ENCODE data around the gene NUP93.
A peak's percentile ranks its signal among the peaks of the same experiment; 100 is the strongest.

The NUP93 gene

DNA sequence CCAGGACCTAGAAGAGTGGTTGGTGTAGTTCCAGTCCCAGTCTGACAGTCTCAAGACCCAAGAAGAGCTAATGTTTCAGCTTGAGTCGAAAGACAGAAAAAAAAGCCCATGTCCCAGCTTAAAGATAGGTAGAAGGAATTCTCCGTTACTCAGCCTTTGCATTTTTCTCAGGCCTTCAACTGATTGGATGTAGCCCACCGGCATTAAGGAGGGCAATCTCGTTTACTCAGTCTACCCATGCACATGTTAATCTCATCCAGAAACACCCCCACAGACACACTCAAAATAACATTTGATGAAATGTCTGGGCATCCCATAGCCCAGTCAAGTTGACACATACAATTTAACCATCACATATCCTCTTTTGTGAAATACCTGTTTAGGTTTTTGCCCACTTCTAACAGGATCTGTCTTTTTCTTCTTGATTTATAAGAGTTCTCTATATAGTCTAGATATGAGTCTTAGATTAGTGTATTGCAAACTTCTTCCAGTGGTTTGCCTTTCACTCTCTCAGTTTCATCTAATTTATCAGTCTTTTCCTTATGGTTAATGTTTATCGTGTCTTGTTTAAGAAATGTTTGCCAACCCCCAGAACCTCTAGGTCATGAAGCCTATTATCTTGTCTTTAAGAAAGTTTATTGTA, 7.6 kb upstream of the NUP93 start:
- TF ChIP-seq FOXP2 (optimal IDR thresholded peaks at IDR 0.05; ENCODE audit: control extremely low read depth, extremely low read length, insufficient read depth) (no peak), POLR2AphosphoS5 (IDR thresholded peaks at IDR 0.05; ENCODE audit: borderline replicate concordance, low read depth, low read length) (no peak), EZH2 (IDR thresholded peaks at IDR 0.05) (no peak)
- no peak overlapping the region for H3K4me3 ChIP-seq
- no peak overlapping the region for H3K27ac ChIP-seq
- no peak for DNase-seq (ENCODE audit: low read depth, low spot score)
- no peaks in the 10 kb centered on the region for H3K9me3 ChIP-seq (ENCODE audit: low read depth, low read length)
- no peak overlapping the region for H3K9ac ChIP-seq (ENCODE audit: insufficient read length)
- no peaks in the 10 kb centered on the region for H3K36me3 ChIP-seq (ENCODE audit: insufficient read depth, low read length)

DNA sequence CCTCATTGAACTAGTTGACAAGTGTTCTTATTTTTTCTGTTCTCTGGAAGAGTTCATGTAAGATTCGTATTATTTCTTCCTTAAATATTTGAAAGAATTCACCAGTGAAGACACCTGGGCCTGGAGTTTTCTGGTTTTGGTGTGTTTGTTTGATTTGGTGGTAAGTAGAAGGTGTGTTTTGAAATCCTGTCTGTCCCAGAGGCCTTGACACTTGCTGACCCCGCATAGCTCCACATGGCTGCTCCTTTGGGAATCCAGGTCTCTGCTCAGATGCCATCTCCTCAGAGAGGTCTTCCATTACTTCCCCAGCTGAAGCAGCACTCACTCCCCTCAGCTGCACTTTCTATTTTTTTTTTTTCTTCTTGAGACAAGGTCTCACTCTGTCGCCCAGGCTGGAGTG, 5.7 kb upstream of the NUP93 start:
- Histone ChIP-seq H3K4me3 (no peak overlapping the region), H3K36me3 (ENCODE audit: insufficient read depth, low read length) (no peaks in the 10 kb centered on the region), H3K27ac (no peak overlapping the region), H3K9ac (ENCODE audit: insufficient read length) (no peak overlapping the region), H3K9me3 (ENCODE audit: low read depth, low read length) (no peaks in the 10 kb centered on the region)
- no peak for TF ChIP-seq FOXP2 (optimal IDR thresholded peaks at IDR 0.05; ENCODE audit: control extremely low read depth, extremely low read length, insufficient read depth)
- DNase-seq (ENCODE audit: low read depth, low spot score), result no peak

DNA sequence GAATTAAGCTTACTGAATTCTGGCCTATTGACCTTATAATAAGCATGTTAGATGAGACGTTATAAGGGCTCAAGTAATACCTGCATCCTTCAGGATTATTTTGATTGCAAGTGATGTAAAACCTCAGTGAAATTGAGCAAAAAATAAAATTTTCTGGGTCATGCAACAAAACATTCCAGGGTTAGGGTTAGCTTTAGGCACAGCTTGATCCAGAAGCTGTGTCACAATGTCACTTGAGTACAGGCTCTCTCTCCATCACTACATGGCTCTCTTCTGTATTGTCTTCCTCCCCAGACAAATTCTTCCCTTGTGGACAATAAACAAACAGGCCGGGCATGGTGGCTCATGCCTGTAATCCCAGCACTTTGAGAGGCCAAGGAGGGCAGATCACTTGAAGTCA, 3.6 kb upstream of the NUP93 start:
- DNase-seq (ENCODE audit: low read depth, low spot score), result no peak
- Histone ChIP-seq H3K27ac (no peak overlapping the region), H3K36me3 (ENCODE audit: insufficient read depth, low read length) (no peaks in the 10 kb centered on the region), H3K4me3 (no peak overlapping the region), H3K9ac (ENCODE audit: insufficient read length) (no peak overlapping the region), H3K9me3 (ENCODE audit: low read depth, low read length) (no peaks in the 10 kb centered on the region)
- TF ChIP-seq POLR2AphosphoS5 (IDR thresholded peaks at IDR 0.05; ENCODE audit: borderline replicate concordance, low read depth, low read length), result no peak
- no peak for TF ChIP-seq EZH2 (IDR thresholded peaks at IDR 0.05)
- no peak for TF ChIP-seq FOXP2 (optimal IDR thresholded peaks at IDR 0.05; ENCODE audit: control extremely low read depth, extremely low read length, insufficient read depth)

DNA sequence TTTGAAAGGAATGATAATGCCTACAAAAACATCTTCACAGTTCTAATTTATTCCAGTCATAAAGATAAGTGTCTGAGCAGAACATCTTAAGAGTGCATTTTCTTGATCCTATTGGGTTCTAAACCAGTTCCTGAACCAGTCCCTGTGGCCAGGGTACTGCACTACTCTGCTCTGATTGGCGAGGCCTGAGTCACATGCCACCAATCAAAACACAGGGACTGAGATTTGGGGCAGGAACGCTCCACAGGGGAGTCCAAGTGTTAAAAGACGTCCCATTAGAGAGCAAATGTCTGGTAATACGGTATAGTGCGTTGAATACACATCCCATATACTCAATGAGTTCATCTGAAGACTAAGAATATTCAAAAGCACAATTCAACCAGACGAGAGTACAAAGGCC, 3.0 kb upstream of the NUP93 start:
- DNase-seq (ENCODE audit: low read depth, low spot score), result no peak
- TF ChIP-seq EZH2 (IDR thresholded peaks at IDR 0.05) (no peak), FOXP2 (optimal IDR thresholded peaks at IDR 0.05; ENCODE audit: control extremely low read depth, extremely low read length, insufficient read depth) (no peak), POLR2AphosphoS5 (IDR thresholded peaks at IDR 0.05; ENCODE audit: borderline replicate concordance, low read depth, low read length) (no peak)

DNA sequence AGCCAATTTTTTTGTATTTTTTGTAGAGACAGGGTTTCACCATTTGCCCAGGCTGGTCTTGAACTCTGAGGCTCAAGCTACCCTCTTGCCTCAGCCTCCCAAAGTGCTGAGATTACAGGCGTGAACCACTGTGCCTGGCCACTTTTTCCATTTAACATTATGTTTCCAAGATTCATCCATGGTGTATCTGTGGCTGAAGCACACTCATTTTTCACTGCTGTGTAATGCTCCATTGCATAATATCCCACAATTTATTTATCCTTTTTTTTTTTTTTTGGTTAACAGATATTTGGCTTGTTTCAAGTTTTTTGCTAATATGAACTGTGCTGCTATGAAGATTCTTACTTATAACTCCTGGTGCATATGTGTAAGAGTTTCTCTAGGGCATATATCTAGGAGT, 1.9 kb upstream of the NUP93 start:
- Histone ChIP-seq H3K9ac (ENCODE audit: insufficient read length) (no peak overlapping the region), H3K9me3 (ENCODE audit: low read depth, low read length) (no peaks in the 10 kb centered on the region), H3K36me3 (ENCODE audit: insufficient read depth, low read length) (no peaks in the 10 kb centered on the region), H3K27ac (no peak overlapping the region), H3K4me3 (no peak overlapping the region)
- DNase-seq (ENCODE audit: low read depth, low spot score), result no peak
- TF ChIP-seq EZH2 (IDR thresholded peaks at IDR 0.05), result no peak
- no peak for TF ChIP-seq POLR2AphosphoS5 (IDR thresholded peaks at IDR 0.05; ENCODE audit: borderline replicate concordance, low read depth, low read length)
- no peak for TF ChIP-seq FOXP2 (optimal IDR thresholded peaks at IDR 0.05; ENCODE audit: control extremely low read depth, extremely low read length, insufficient read depth)

More for the DNA sequence above, 3.0 kb upstream of the NUP93 start:
- H3K4me3 ChIP-seq, result no peak overlapping the region
- no peaks in the 10 kb centered on the region for H3K36me3 ChIP-seq (ENCODE audit: insufficient read depth, low read length)
- H3K9ac ChIP-seq (ENCODE audit: insufficient read length), result no peak overlapping the region
- no peak overlapping the region for H3K27ac ChIP-seq
- H3K9me3 ChIP-seq (ENCODE audit: low read depth, low read length), result no peaks in the 10 kb centered on the region

DNA sequence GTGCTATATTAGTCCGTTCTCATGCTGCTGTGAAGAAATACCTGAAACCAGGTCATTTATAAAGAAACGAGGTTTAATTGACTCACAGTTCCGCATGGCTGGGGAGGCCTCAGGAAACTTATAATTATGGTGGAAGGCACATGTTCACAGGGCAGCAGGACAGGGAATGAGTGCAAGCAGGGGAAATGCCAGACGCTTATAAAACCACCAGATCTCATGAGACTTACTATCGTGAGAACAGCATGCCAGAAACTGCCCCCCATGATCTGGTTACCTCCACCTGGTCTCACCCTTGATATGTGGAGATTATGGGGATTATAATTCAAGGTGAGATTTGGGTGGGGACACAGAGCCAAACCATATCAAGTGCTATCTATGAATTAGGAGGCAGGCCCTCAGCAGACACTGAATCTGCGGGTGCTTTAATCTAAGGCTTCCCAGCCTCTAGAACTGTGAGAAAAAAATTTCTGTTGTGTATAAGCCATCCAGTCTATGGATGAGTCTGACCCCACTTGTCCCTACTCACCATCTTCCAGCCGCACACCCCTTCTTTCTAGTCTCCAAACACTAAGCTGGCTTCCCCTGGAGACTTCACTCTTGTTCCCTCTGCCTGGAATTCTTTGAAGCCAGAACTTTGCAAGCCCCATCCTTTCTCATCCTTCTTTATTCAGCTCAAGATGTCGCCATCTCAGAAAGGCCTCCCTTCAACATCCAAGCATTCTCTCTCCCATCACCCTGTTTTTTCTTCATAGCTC, 772 bp upstream of the NUP93 start:
- no peaks in the 10 kb centered on the region for H3K36me3 ChIP-seq (ENCODE audit: insufficient read depth, low read length)
- H3K9ac ChIP-seq (ENCODE audit: insufficient read length), result peak overlapping the region; percentile 59
- DNase-seq (ENCODE audit: low read depth, low spot score), result no peak
- TF ChIP-seq FOXP2 (optimal IDR thresholded peaks at IDR 0.05; ENCODE audit: control extremely low read depth, extremely low read length, insufficient read depth) (no peak), POLR2AphosphoS5 (IDR thresholded peaks at IDR 0.05; ENCODE audit: borderline replicate concordance, low read depth, low read length) (no peak), EZH2 (IDR thresholded peaks at IDR 0.05) (no peak)
- H3K4me3 ChIP-seq, result peak overlapping the region; percentile 76
- no peaks in the 10 kb centered on the region for H3K9me3 ChIP-seq (ENCODE audit: low read depth, low read length)
- no peak overlapping the region for H3K27ac ChIP-seq

DNA sequence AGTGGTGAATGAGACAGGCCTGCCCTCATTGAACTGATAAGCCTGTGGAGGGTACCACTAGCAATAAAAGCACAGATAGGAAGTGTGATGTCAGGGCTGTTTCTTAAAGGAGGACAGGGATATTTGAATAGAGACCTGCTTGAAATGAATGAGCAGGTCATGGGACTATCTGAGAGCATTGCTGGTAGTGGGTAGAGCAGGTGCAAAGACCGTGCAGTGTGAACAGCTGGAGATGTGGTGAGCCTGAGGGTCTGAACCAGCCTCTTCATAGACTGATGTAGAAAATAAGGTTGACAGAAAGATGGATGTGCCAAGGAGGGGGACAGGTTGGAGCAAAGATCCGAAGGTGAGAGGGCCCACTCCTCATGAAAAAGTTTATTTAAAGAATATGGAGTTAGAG, 2.4 kb downstream of the NUP93 start:
- Histone ChIP-seq H3K4me3 (no peak overlapping the region), H3K27ac (no peak overlapping the region), H3K9ac (ENCODE audit: insufficient read length) (no peak overlapping the region), H3K36me3 (ENCODE audit: insufficient read depth, low read length) (no peaks in the 10 kb centered on the region), H3K9me3 (ENCODE audit: low read depth, low read length) (no peaks in the 10 kb centered on the region)
- no peak for DNase-seq (ENCODE audit: low read depth, low spot score)
- no peak for TF ChIP-seq FOXP2 (optimal IDR thresholded peaks at IDR 0.05; ENCODE audit: control extremely low read depth, extremely low read length, insufficient read depth)
- TF ChIP-seq EZH2 (IDR thresholded peaks at IDR 0.05), result no peak
- TF ChIP-seq POLR2AphosphoS5 (IDR thresholded peaks at IDR 0.05; ENCODE audit: borderline replicate concordance, low read depth, low read length), result no peak

DNA sequence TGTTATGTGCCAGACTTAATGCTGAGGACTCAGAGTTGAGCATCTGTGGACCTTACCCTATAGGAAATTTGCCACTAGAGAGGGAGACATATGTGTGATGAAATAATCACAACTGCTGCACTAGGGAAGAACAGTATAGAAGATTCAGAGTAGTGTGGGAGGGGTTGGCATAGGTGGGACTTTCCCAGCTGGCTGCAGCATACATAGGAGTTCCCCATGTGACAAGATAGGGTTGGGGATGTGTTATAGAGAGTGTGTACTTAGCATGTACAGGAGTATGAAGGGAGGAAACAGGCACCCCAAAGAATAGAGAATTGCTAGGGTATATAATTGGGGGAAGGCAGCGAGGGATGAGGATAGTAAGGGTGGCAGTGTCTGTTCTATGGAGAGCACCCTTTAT, 2.9 kb downstream of the NUP93 start:
- DNase-seq (ENCODE audit: low read depth, low spot score), result no peak
- Histone ChIP-seq H3K9me3 (ENCODE audit: low read depth, low read length) (no peaks in the 10 kb centered on the region), H3K4me3 (no peak overlapping the region), H3K9ac (ENCODE audit: insufficient read length) (no peak overlapping the region), H3K36me3 (ENCODE audit: insufficient read depth, low read length) (no peaks in the 10 kb centered on the region), H3K27ac (no peak overlapping the region)
- TF ChIP-seq FOXP2 (optimal IDR thresholded peaks at IDR 0.05; ENCODE audit: control extremely low read depth, extremely low read length, insufficient read depth), result no peak
- no peak for TF ChIP-seq POLR2AphosphoS5 (IDR thresholded peaks at IDR 0.05; ENCODE audit: borderline replicate concordance, low read depth, low read length)
- TF ChIP-seq EZH2 (IDR thresholded peaks at IDR 0.05), result no peak
